Neutrophil (primary cell): Measurements from ENCODE around the gene ADCY3.

Source experiments
- H3K27ac ChIP-seq: fragments of 200-600 bp; sonication (generic); 2 replicates; pipeline ENCODE4 v1.5.1; 2016; ENCODE audit warnings: mild to moderate bottlenecking, moderate library complexity
- H3K27me3 ChIP-seq: fragments of 200-600 bp; sonication (generic); 2 replicates; pipeline ENCODE4 v1.6.0; 2016; ENCODE audit warnings: mild to moderate bottlenecking
- H3K36me3 ChIP-seq: fragments of 200-600 bp; sonication (generic); 2 replicates; pipeline ENCODE4 v1.5.1; 2017
- H3K4me1 ChIP-seq, 2 experiments: fragments of 200-600 bp in 1 of 2; sonication (generic) in 1 of 2; 1 replicate in 1 of 2; 2 replicates in 1 of 2; pipeline versions ENCODE4 v1.5.1 to v1.6.1; 2013 to 2016; ENCODE audit warnings: low read depth in 1 of 2, low read length in 1 of 2, mild to moderate bottlenecking in 1 of 2, moderate library complexity in 1 of 2; ENCODE audit not compliant: control insufficient read depth in 1 of 2, insufficient read depth in 1 of 2
- H3K4me3 ChIP-seq, 2 experiments: fragments of 200-600 bp in 1 of 2; sonication (generic) in 1 of 2; 1 replicate in 1 of 2; 2 replicates in 1 of 2; pipeline ENCODE4 v1.5.1; 2013 to 2016; ENCODE audit warnings: low read depth in 1 of 2, low read length in 1 of 2, mild to moderate bottlenecking in 1 of 2, moderate library complexity in 1 of 2
- H3K9me3 ChIP-seq: fragments of 200-600 bp; sonication (generic); 2 replicates; pipeline ENCODE4 v1.5.1; 2016
- TF ChIP-seq, protein P1 (sequence below): fragments of 200-600 bp; sonication (generic); IDR thresholded peaks from 2 replicates; pipeline ENCODE4 v1.5.1; 2016; ENCODE audit warnings: antibody characterized with exemption

The ADCY3 gene

DNA sequence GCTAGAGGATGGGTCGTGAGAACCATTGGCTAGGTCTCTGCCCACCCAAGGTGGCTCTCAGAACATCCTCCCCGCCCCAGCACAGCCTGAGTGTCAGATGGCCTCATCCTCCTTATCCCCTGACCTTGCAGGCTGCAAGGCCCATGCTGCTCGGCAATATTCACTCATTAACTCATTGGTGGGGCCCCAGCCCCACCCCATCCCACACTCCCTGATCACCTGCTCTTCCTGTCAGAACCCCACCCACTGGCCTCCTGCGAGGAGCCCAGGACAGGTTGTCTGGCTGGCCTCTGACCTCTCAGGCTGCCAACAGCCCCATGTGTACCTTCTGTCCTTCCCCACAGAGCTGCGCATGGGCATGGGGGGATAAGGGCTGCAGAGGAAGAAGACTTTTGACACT is 5.3 kb downstream of the ADCY3 start:
- Histone ChIP-seq H3K36me3 (no peaks in the 10 kb centered on the region), H3K27me3 (peaks cover 31% of the 10 kb centered on the region), H3K4me1 (peaks cover 4 to 7% of the 10 kb centered on the region in 2 experiments), H3K27ac (no peak overlapping the region), H3K4me3 (no peak overlapping the region), H3K9me3 (no peaks in the 10 kb centered on the region)
- TF ChIP-seq, protein P1, sequence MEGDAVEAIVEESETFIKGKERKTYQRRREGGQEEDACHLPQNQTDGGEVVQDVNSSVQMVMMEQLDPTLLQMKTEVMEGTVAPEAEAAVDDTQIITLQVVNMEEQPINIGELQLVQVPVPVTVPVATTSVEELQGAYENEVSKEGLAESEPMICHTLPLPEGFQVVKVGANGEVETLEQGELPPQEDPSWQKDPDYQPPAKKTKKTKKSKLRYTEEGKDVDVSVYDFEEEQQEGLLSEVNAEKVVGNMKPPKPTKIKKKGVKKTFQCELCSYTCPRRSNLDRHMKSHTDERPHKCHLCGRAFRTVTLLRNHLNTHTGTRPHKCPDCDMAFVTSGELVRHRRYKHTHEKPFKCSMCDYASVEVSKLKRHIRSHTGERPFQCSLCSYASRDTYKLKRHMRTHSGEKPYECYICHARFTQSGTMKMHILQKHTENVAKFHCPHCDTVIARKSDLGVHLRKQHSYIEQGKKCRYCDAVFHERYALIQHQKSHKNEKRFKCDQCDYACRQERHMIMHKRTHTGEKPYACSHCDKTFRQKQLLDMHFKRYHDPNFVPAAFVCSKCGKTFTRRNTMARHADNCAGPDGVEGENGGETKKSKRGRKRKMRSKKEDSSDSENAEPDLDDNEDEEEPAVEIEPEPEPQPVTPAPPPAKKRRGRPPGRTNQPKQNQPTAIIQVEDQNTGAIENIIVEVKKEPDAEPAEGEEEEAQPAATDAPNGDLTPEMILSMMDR = no peak

DNA sequence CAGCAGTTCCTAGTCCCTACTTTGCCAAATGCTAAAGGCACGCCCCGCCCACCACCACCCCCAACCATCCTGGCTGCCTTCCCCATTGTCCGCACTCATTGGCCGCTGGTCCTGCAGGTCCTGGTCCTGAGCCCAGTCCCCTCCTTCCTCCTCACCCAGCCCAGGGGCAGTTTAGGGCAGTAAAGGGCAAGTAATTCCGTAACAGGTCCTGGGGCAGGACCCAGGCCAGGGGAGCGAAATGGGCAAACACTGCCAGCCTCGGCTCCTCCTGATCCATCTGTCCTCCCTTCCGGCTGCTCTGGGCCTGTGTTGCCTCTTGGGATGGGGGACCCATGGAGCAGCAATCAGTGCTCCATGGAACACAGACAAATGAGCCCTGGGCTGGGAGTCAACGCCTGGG is 6.1 kb downstream of the ADCY3 start:
- TF ChIP-seq, protein P1 = no peak
- Histone ChIP-seq H3K36me3 (no peaks in the 10 kb centered on the region), H3K9me3 (no peaks in the 10 kb centered on the region), H3K27me3 (peaks cover 23% of the 10 kb centered on the region), H3K4me1 (peaks cover 0 to under 1% of the 10 kb centered on the region in 2 experiments), H3K27ac (no peak overlapping the region), H3K4me3 (no peak overlapping the region)

DNA sequence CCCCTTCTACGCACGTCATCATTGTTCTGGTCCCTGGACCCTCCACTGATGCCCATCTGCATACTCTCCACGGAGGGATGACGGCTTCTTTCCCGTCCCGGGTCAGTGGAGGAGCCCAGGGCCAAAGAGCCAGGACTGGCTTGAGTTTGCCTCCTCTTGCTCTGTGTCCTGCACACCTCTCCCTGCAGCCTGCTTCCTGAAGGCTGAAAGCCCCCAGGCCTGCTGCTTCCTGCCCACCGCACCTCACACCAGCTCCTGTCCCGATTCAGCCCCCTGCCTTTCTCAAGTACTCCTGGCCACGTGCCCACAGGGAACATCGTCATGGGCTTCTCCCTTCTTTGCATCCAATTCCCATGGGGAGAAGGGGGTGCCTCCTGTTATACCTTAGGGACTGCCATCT is 7.1 kb downstream of the ADCY3 start:
- Histone ChIP-seq H3K36me3 (no peaks in the 10 kb centered on the region), H3K27me3 (peaks cover 14% of the 10 kb centered on the region), H3K9me3 (no peaks in the 10 kb centered on the region), H3K27ac (no peak overlapping the region), H3K4me1 (no peaks in the 10 kb centered on the region), H3K4me3 (no peak overlapping the region)
- TF ChIP-seq, protein P1 = no peak

DNA sequence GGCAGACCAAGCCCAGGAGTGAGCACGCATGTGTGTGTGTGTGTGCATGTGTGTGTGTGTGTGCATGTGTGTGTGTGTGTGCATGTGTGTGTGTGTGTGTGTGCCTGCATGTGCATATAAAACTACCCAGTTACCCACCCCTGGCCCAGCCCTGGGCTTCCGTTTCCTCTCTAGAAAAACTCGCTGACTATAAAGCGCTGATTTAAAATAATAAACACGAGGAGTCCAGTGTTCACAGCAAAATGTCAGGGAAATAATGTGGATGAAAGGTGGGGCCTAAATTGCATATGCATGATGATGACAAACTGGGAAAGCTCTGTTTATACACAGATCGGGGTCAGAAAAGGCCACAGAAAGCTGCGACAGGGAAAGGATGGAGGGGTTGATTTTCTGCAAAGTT is 7.5 kb downstream of the ADCY3 start:
- no peaks in the 10 kb centered on the region for H3K9me3 ChIP-seq
- H3K4me3 ChIP-seq = no peak overlapping the region
- peaks cover 9% of the 10 kb centered on the region for H3K27me3 ChIP-seq
- H3K27ac ChIP-seq = no peak overlapping the region
- no peaks in the 10 kb centered on the region for H3K36me3 ChIP-seq
- no peaks in the 10 kb centered on the region for H3K4me1 ChIP-seq
- TF ChIP-seq, protein P1 = no peak

DNA sequence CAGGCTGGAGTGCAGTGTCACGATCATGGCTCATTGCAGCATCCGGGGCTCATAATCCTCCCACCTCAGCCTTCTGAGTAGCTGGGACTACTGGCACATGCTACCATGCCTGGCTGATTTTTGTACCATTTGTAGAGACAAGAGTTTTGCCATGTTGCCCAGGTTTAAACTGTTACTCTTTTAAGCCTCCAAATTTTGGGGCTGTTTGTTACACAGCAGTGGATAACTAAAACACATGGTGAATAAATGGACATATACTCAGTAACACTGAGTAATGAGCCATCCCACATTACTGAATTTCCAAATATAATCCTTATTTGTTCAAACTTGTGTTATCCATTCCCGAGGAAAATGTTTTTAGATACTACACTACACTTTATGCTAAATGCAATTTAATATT is 9.8 kb downstream of the ADCY3 start:
- no peaks in the 10 kb centered on the region for H3K9me3 ChIP-seq
- TF ChIP-seq, protein P1 = no peak
- H3K4me3 ChIP-seq = no peak overlapping the region
- H3K27me3 ChIP-seq = no peaks in the 10 kb centered on the region
- H3K27ac ChIP-seq = no peak overlapping the region
- H3K36me3 ChIP-seq = no peaks in the 10 kb centered on the region
- no peaks in the 10 kb centered on the region for H3K4me1 ChIP-seq
